CD4-positive, alpha-beta T cell treated with Interleukin-17A for 1 hour (primary cell): ENCODE measurements around the gene HSF5.

Experiments used
- DNase-seq: peaks from one replicate; pipeline ENCODE4 v3.0.0-alpha.2; 2020

HSF5 gene

DNA sequence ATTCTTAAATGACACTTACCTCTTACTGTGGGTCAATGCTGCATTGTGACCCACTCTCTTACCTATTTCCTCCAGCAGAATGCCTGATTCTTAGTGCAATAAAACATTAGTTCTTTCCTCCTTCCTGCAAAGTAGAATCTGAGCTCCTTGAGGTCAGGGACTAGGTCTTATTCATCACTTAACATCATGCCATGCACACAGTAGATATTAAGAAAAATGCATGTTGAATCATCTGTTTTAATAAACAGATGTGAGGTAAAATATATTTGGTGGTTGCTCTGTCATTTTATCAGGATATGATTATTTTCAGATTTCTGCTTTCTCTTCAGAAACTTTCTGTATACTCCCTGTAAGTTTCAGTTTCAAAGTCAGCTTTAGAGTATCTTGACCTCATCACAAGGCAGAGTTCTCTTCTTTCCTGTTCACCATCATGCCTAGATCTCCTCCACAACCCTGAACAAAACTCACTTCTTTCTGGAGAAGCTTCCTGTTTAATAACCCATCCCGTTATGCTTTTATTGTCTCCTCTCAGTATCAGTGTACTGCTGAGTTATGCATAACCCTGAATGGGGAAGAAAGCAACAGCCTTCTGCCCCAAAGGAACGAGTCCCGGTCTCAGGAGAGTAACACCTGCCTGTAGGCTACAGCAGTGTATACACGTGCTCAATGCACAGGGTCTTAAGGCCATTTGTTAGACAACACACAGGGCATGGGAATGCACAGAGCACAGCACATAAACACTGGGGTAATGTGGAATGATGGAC is 105.9 kb downstream of the HSF5 start:
- DNase-seq: peak; percentile 9

DNA sequence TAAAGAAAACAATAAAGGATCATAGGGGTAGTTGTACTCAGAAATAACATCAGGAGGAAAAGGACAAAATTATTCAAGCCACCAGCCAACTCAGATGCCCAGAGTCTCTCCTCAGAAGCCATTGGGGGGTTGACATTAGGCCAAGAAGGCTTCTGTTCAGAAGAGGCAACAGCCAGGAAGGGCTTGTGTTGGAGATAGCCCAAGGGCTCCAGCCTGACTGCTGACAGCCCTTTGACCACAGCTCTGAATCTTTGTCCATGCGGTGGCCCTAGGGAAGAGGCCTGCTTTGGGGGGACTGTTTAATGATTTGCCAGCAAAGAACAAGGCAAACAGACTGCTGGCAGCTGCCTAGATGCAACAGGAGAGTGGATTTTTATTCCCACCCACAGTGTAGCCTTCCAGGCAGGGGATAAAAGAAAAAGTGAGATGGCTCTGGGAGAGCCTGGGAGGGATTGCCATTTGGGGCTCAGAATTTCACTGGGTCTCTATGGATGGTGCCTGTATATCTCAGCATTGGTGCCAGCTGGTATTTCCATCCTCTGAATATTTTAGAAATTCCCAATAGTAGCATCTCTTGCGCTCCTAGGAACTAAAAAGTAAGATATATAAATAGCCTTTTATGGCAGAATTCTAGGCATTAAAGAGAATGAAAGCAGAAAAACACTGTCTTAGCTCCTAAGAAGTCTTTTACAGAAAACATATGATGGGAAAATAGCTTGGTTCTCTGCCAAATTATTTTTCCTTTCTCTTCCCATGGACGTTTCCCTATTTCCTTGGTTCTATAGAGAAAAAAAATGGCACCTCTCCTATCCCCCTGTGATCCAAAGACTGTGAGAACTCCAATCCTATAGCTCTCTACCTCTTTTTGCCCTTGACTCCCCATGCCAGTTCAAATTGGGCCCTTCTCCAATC is 106.8 kb downstream of the HSF5 start:
- no peak for DNase-seq

DNA sequence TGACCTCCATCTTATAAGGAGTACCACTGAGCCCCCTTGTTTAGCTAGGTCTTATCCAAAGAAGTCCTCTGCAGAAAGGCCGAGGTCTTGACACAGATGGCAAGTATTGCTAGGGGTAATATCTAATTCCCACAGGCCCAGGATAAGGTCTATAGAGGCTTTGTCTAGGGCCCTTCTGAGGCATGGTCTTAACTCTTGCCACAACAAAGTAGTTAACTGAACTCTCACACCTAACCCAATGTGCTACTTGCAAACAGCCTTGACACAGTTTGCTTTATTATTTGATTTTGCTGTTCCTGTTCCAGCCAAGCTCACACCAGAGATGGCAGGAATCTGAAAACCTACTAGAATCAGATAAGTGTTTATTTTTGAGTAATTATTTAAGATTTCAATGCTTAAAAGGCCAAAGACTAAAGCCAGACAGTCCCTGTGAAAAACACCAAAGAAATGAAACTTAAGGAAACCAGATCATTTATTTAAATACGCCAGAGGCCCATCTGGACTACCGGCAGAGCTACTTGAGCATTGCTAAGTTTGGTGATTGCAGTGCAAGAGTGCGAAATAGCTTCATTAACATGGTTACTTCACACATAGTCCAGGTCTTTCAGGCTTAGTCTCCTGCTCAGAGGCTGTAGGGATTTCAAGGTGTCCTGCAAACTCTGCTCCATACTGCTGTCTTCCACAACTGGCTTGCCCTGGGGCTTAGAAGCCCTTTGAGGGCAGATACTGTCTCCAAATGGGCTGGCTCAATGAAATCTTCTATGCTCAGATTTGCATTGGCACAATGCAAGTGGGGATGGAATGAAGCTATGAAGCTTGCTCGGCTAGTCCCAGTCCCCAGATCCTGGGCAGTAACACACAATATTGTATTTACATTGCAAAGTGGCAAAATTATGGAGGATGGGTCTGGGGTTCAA is 107.7 kb downstream of the HSF5 start:
- DNase-seq: no peak

DNA sequence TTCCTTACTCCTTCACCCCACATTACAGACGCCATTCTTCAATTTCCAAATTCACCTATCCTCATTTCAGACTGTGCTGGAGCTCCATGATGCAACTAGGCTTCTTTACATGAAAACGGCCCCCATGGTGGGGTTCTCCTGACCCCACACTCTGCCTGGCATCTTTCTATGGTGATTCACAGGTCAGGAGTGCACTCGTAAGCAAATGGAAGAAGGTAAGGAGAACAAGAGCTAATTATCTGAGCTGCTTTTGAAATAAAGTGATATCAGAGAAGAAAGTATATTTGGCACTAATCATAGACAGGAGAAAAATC is 108.7 kb downstream of the HSF5 start:
- DNase-seq: no peak

DNA sequence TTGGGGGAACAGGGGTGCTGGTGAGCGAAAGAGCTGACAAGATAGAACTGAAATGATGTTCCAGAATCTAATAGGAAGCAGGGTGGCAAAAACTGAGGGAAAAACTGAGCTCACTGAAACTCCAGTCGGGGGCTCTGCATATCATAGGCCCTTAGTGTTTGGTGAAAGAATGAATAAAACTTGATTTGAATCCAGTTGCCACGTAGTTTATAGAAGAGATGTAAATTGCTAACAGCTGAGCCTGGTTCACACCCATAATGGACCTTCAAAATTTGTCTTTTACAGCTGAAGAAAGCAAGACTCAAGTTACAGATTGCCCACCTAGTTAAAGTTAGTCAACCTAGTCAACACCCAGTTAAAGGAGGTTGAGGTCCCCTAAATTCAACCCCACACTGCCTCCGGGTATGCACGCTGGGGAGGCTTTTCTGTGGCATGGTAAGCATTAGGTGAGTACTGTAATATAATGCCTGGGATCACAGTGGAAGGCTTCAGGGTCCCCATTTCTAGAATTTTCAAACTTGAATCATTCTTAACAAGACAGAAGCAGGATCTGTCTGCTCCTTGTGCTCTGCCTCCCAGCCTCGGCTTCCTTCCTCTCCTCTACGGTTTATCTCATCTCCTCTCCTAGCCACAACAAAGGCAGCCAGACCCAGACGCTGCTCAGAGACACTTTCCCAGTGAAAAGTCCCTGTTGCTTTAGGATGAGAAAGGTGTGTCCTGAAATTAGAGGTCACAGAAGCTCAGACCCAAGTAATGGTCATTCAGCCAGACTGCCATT is 109.3 kb downstream of the HSF5 start:
- peak; percentile 30 for DNase-seq

DNA sequence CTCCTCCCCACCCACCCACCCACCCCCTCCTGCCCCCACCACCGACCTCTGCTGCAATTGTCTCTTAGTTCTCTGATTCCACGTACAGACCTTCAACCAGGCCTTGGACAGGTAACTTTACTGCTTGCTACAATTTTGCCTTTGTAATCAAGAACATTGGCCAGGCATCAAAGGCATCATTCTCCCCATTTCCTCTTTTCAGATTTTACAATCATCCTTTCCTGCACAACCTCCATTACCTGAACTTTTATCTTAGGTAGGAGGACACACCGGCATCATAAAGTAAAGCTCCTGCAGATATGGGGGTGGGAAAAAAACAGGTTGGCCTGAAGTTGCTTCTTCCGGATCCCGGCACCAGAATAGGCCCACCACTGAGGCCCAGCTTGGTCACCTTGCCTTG is 110.5 kb downstream of the HSF5 start:
- no peak for DNase-seq

DNA sequence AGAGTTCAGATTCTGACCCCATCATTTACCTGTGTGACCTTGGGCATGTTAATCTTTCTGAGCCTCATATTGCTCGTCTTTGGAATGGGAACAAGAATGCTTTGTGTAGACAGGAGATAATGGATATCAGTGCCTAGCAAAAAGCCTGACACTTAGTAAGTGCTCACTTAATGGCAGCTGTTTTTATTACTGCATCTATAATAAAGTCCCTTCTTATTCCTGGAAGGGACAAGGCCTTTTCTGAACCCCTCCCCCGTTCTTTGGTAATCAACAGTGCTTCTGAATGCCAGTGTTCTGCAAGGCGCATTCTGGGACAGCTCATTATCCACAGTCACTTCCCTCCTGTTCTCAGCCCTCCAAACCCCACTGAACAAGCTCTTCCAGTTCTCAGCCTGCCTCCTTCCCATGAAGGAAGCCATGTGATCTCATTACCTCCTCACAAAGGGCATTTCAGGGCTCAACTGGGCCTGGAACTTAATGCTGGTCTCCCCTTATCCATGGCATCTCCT is 111.1 kb downstream of the HSF5 start:
- DNase-seq: no peak

DNA sequence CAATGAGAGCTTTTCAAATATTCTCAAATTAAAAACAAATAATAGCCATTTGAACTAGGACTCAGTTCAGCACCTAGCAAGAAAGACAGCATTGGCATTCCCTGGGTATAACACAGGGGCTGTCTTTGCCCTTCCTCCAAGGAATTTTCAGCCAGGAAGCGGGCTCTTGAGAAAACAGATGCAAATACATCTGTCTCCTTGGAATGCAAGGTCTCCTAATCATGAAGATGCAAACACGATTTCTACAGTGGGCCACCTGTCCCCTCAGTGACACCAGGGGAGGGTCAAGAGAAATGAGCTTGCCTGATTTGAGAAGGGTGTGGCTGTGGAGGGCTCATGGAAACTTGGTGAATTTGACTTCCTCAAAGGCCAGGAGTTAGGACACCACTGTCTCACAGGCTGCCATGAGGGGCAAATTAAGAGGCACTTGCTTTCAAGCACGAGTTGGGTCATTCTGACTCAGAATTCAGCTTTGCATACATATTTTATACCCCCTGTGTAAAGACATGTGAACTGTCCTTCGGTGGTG is 111.7 kb downstream of the HSF5 start:
- DNase-seq: no peak

DNA sequence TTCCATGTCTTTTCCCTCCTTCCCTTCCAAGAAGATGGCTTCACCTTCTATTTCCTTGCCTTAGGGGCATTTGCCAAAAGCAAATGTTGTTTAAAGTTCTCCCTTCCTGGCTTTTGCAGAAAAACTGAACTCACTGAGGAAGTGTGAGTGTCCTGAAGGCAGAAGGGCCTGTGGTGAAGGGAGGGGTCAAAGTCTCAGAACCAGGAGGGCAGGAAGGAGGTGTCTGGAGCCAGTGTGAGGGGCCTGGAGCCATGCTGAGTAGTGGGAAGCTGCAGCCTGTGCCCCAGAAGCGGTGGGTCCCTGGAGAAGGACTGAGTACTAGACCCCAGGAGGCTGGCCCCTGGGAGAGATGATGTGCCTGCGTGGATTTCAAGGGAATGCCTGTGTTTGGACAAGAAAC is 112.4 kb downstream of the HSF5 start:
- DNase-seq: no peak

DNA sequence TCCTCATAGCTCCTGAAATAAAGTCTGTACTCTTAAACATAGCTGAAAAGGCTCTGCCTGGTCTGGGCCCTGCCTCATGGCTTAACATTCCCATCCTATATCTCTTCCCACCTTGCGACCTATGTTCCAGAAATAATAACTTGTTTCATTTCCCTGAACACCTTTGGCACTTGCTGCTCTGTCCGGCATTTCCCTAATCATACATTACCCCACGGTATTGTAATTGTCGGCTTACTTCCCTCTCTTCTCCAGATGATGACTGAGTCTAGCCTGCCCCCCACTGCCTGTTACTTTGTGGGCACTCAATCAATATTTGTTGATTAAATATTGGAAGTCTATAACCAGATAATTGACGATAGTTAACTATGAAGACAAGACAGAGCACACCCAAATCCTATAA is 113.0 kb downstream of the HSF5 start:
- no peak for DNase-seq

DNA sequence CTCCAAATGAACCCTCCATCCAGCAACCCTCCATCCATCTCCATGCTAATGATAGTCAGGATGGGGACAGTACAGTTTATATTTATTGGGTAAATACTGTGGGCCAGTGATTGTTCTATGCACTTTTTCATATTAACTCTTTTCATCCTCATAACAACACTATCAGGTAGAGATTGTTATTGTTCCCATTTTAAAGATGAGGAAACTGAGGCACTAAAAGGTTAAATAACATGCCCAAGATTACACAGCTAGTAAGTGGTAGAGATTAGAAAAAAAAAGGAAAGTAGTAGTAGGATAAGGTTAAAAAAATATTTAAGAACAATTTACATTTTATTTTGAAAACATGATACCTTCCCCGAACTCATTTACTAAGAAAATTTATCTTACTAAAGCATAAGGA is 114.3 kb downstream of the HSF5 start:
- DNase-seq: no peak

DNA sequence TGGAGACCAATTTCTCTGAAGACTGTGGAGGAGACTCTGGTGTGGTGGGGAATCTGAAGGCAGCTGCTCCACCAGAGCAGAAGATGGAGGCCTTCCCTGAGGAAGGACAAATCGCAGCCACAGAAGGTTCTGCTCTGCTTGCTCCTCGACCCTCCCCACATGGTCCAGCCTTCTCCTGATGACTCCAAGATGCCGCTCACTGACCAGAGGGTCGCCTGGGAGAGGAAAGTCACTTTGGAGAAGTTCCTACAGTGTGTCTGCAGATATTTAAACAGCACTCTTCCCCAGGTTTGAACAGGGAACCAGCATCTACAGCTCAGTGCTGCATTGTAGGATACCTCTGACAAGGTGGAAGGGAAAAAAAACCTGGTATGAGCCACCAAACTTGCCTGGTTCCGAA is 115.2 kb downstream of the HSF5 start:
- no peak for DNase-seq

DNA sequence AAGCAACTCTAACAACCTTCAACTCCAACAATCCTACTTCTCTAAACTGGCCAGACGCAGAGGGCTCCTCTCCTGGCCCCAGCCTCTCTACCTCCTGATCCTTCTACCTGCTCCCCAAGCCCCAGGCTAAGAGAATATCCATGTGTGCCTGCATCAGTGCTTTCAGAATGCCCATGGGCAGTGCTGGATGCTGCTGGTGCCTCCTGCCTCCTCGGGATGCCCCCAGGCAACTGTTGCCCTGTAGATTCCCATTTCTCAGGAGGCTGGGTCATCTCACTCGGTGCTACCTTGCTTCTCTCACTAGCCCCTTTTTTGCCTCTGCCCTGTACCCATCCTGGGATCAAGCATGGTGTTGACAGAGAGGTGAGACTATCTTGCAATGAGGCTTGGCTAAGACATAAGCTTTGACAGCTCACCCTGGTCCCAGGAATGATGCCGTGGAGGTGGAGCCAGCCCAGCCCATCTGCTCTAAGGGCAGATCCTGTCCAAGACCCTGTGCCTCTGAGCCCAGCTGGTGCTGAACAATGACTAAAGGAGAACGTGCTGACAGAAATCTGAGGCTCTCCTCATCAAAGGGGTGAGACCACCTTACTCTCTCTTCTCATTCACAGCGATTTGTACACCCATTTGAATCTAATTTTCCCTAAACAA is 116.8 kb downstream of the HSF5 start:
- no peak for DNase-seq

DNA sequence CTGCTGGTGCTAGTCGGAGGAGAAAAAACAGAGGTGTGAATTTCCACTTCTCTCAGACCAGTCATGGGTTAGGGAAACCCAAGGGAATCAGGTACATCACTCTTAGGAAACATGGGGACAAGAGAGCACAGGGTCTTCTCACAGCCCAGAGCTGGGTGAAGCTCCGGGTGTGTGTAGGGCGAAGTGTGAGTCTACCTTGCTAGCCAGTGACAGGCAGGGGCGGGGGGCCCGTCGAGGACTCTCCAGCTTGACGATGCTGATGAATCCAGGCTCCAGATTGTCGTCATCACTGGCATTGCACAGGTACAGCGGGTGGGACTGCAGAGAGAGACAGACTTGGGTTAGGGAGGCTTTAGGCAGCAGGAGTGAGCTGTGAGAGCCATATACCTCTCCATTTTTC is 117.5 kb downstream of the HSF5 start:
- DNase-seq: no peak

DNA sequence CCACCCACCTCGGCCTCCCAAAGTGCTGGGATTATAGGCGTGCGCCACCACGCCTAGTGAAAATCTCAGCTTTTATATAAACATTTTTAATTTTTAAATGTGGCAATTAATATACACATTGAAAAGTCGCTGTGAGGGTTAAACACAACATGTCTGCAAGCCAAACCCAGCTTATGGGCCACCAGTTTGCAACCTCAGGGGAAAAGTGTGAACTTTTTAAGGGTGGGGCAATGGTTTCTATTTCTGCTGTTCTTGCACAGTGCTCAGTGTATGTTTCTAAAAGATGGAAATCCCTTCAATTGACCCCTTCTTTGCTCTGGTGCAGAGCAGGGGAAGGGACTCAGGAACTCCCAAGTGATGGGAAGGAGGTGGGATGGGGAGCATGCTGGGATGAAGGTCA is 117.9 kb downstream of the HSF5 start:
- peak; percentile 16 for DNase-seq
